ENCODE data around the gene EIF2AK3.

DNA sequence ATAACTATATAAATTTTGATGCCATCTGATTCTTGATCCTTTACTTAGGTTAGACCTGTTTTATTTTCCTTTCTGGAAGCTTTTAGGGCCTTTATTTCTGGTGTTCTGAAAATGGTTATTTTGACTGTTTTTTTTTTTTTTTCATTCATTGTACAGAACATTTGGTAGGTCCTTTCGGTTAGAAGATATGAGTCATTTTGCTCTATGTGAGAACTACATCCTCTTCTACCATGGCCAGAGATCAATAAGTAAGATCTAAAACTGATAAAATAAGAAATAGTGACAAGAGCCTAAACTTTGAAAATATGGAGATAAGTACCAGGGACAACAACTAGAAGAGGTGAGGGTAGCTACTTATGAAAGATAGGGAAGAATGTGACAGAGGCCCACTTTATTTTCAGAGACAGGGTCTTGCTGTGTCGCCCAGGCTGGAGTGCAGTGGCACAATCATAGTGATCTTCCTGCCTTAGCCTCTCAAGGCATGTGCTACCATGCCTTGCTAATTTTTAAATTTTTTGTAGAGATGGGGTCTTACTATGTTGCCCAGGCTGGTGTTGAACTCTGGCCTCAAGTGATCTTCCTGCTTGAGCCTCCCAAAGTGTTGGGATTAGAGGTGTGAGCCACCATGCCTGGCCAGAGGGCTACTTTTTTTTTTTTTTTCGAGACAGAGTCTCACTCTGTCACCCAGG, 66.5 kb downstream of the EIF2AK3 start:
- TF ChIP-seq, protein P1, sequence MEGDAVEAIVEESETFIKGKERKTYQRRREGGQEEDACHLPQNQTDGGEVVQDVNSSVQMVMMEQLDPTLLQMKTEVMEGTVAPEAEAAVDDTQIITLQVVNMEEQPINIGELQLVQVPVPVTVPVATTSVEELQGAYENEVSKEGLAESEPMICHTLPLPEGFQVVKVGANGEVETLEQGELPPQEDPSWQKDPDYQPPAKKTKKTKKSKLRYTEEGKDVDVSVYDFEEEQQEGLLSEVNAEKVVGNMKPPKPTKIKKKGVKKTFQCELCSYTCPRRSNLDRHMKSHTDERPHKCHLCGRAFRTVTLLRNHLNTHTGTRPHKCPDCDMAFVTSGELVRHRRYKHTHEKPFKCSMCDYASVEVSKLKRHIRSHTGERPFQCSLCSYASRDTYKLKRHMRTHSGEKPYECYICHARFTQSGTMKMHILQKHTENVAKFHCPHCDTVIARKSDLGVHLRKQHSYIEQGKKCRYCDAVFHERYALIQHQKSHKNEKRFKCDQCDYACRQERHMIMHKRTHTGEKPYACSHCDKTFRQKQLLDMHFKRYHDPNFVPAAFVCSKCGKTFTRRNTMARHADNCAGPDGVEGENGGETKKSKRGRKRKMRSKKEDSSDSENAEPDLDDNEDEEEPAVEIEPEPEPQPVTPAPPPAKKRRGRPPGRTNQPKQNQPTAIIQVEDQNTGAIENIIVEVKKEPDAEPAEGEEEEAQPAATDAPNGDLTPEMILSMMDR (conservative IDR thresholded peaks at IDR 0.05; ENCODE audit: low read depth, low read length): no peak
- TF ChIP-seq POLR2A (IDR thresholded peaks at IDR 0.05; ENCODE audit: low read depth, low read length) (no peak), RCOR1 (IDR thresholded peaks at IDR 0.05; ENCODE audit: insufficient replicate concordance, low read length) (no peak), RAD21 (IDR thresholded peaks at IDR 0.05; ENCODE audit: low read length) (no peak)
- TF ChIP-seq, protein P2, sequence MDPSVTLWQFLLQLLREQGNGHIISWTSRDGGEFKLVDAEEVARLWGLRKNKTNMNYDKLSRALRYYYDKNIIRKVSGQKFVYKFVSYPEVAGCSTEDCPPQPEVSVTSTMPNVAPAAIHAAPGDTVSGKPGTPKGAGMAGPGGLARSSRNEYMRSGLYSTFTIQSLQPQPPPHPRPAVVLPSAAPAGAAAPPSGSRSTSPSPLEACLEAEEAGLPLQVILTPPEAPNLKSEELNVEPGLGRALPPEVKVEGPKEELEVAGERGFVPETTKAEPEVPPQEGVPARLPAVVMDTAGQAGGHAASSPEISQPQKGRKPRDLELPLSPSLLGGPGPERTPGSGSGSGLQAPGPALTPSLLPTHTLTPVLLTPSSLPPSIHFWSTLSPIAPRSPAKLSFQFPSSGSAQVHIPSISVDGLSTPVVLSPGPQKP (IDR thresholded peaks at IDR 0.05; ENCODE audit: borderline replicate concordance, low read depth, low read length): no peak
